ENCODE data around the gene LPIN1. TPM values are rescaled to one million over a fixed set of nuclear protein-coding genes. Genes with fewer than 3 reads are reported as not detected.
"Not testable (repeated sequence)": the region's sequence is repeated elsewhere in the genome, so short reads cannot be mapped to it uniquely, and the experiment has no call there.

LPIN1 gene
- polyA plus RNA-seq, 1 donor = 10.9 TPM

DNA sequence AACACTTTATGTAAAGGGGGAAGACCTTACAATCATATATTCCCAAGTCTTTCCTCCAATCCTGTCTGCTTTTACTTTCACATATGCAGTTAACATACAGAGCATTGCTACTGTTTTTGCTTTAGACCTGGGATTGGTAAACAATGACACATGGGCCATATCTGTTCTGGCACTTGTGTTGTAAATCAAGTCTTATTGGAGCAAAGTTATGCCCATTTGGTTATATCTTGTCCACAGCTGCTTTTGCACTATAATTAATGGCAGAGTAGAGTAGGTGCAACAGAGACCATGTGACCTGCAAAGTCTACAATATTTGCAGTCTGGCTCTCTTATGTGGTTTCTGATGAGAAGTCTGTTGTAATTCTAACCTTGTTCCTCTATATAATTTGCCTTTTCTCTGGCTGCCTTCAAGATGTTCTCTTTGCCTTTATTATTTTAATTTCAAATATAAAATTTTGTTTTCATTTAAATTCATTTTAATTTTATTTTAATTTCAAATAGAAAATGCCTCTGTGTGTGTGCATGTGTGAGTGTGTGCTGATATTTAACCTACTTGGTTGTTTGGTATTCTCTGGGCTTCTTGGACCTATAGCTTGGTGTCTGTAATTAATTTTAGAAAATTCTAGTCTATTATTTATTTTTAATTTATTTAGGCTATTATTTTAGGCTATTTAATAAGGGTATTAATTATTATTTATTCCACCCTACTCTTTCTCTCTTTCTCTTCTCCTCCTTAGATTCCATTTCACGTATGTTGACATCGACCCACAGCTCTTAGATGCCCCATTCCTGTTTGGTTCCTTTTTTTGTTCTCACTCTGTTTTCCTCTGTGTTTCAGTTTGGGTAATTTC is 16.8 kb upstream of the LPIN1 start:
- no peak overlapping the region for H3K27ac ChIP-seq (ENCODE audit: low read length)
- WGBS (ENCODE audit: insufficient coverage, low lambda C conversion rate) = 90% methylated on average over 2 of the region's 2 CpGs
- no peak for DNase-seq
- H3K4me3 ChIP-seq (ENCODE audit: low read length) = no peak overlapping the region
- peaks cover 18% of the 10 kb centered on the region for H3K27me3 ChIP-seq (ENCODE audit: control insufficient read depth, insufficient read depth, low read length)
- no peaks in the 10 kb centered on the region for H3K36me3 ChIP-seq (ENCODE audit: control insufficient read depth, insufficient read depth, low read length)
- no peaks in the 10 kb centered on the region for H3K9me3 ChIP-seq (ENCODE audit: control insufficient read depth, low read depth, low read length)
- no peaks in the 10 kb centered on the region for H3K4me1 ChIP-seq (ENCODE audit: control insufficient read depth, insufficient read depth, low read length)

DNA sequence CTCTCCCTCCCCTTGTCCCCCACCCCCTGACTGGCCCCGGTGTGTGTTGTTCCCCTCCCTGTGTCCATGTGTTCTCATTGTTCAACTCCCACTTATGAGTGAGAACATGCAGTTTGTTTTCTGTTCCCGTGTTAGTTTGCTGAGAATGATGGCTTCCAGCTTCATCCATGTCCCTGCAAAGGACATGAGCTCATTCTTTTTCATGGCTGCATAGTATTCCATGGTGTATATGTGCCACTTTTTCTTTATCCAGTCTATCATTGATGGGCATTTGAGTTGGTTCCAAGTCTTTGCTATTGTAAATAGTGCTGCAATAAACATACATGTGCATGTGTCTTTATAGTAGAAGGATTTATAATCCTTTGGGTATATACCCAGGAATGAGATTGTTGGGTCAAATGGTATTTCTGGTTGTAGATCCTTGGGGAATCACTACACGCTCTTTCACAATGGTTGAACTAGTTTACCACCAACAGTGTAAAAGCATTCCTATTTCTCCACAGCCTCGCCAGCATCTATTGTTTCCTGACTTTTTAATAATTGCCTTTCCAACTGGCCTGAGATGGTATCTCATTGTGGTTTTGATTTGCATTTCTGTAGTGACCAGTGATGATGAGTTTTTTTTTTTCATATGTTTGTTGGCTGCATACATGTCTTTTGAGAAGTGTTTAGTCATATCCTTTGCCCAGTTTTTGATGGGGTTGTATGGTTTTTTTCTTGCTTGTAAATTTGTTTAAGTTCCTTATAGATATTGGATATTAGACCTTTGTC is 15.0 kb upstream of the LPIN1 start:
- H3K4me1 ChIP-seq (ENCODE audit: control insufficient read depth, insufficient read depth, low read length); H3K27me3 ChIP-seq (ENCODE audit: control insufficient read depth, insufficient read depth, low read length); H3K27ac ChIP-seq (ENCODE audit: low read length); H3K9me3 ChIP-seq (ENCODE audit: control insufficient read depth, low read depth, low read length); DNase-seq; H3K4me3 ChIP-seq (ENCODE audit: low read length); H3K36me3 ChIP-seq (ENCODE audit: control insufficient read depth, insufficient read depth, low read length): not testable (repeated sequence)
- 100% methylated on average over 1 of the region's 4 CpGs for WGBS (ENCODE audit: insufficient coverage, low lambda C conversion rate)

DNA sequence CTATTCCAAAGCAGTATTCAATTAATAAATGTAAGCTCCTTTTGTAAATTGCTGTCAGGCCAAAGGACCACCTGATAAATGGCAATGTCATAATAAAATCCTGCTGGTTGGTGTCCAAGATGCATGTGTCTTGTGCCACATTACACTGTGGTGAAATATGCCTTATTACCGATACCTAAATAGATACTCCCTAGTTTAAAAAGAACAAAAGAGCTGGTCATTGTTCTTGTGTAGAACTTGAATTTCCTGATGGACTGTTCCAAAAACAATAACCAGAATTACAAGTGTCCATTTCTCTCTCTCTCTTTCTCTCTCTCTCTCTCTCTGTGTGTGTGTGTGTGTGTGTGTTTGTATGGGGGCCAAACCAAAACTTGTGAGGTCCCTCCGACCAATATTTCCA is 13.8 kb upstream of the LPIN1 start:
- Histone ChIP-seq H3K4me1 (ENCODE audit: control insufficient read depth, insufficient read depth, low read length) (peaks cover 7% of the 10 kb centered on the region), H3K27ac (ENCODE audit: low read length) (no peak overlapping the region), H3K36me3 (ENCODE audit: control insufficient read depth, insufficient read depth, low read length) (no peaks in the 10 kb centered on the region), H3K27me3 (ENCODE audit: control insufficient read depth, insufficient read depth, low read length) (peaks cover 6% of the 10 kb centered on the region), H3K9me3 (ENCODE audit: control insufficient read depth, low read depth, low read length) (no peaks in the 10 kb centered on the region), H3K4me3 (ENCODE audit: low read length) (no peak overlapping the region)
- WGBS (ENCODE audit: insufficient coverage, low lambda C conversion rate) = no CpG with 5 or more reads among the region's 2 CpGs
- no peak for DNase-seq

DNA sequence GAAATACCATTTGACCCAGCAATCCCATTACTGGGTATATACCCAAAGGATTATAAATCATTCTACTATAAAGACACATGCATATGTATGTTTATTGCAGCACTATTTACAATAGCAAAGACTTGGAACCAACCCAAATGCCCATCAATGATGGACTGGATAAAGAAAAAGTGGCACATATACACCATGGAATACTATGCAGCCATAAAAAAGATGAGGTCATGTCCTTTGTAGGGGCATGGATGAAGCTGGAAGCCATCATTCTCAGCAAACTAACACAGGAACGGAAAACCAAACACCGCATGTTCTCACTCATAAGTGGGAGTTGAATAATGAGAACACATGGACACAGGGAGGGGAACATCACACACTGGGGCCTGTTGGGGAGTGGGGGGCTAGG is 8.6 kb upstream of the LPIN1 start:
- H3K27me3 ChIP-seq (ENCODE audit: control insufficient read depth, insufficient read depth, low read length); H3K4me1 ChIP-seq (ENCODE audit: control insufficient read depth, insufficient read depth, low read length); H3K36me3 ChIP-seq (ENCODE audit: control insufficient read depth, insufficient read depth, low read length); H3K27ac ChIP-seq (ENCODE audit: low read length); H3K4me3 ChIP-seq (ENCODE audit: low read length); DNase-seq; H3K9me3 ChIP-seq (ENCODE audit: control insufficient read depth, low read depth, low read length): not testable (repeated sequence)
- WGBS (ENCODE audit: insufficient coverage, low lambda C conversion rate) = no CpG with 5 or more reads among the region's 2 CpGs

DNA sequence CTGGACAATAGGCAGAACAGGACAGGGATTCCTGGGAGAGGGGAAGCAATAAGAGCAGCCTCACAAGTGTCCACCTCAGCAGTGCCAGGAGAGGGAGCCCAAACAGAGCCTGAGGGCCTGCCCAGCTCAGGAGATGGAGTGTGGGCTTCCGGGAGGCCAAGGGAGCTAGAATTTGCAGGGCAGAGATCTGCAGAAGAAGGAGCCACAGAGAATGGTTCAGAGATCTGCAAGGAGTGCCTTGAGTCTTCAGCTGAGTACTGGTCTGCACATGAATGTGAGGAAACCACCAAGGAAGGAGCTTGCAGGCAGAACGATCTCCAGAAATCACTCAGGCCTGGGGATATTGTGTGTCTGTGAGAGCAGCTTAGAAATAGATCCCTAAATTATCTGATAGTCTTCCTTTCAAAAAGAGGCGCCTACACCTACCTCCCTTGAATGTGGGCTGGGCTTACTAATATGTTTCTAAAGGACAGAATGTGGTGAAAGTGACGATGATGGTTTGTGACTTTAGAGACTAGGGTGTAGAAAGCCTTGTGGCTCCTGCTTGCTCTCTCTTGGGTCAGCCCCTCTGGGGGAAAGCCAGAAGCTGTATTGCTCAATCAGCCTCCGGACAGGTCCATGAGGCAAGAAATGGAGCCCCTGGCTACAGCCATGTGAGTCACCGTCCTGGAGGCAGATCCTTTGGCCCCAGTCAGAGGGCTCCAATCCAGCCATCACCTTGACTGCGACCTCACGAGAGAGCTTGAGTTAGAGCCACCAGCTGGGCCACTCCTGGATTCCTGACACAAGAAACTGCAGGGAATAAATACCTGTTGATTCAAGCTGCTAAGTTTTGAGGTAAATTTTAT is 7.6 kb upstream of the LPIN1 start:
- no peak overlapping the region for H3K27ac ChIP-seq (ENCODE audit: low read length)
- DNase-seq = no peak
- H3K27me3 ChIP-seq (ENCODE audit: control insufficient read depth, insufficient read depth, low read length) = no peaks in the 10 kb centered on the region
- no peak overlapping the region for H3K4me3 ChIP-seq (ENCODE audit: low read length)
- H3K9me3 ChIP-seq (ENCODE audit: control insufficient read depth, low read depth, low read length) = no peaks in the 10 kb centered on the region
- H3K4me1 ChIP-seq (ENCODE audit: control insufficient read depth, insufficient read depth, low read length) = peaks cover 15% of the 10 kb centered on the region
- H3K36me3 ChIP-seq (ENCODE audit: control insufficient read depth, insufficient read depth, low read length) = no peaks in the 10 kb centered on the region
- no CpG with 5 or more reads among the region's 8 CpGs for WGBS (ENCODE audit: insufficient coverage, low lambda C conversion rate)

DNA sequence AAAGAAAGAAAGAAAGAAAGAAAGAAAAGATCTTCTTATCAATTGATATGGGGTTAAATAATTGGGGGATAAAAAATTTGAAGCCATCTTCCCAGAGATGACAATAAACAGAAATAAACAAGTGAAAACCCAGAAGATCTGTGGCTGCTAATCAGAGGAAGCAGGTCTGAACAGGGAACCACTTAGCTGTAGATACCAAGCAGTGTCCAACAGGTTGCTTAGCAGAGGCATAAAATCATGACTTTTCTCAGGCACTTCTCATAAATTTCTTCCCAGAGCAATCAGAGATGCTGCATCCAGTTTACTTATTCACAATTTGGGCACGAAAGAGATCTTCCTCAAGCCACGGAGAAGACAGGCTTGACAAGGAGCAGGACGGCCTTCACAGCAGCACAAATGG is 5.7 kb upstream of the LPIN1 start:
- no peaks in the 10 kb centered on the region for H3K9me3 ChIP-seq (ENCODE audit: control insufficient read depth, low read depth, low read length)
- WGBS (ENCODE audit: insufficient coverage, low lambda C conversion rate) = no CpG with 5 or more reads among the region's 3 CpGs
- DNase-seq = no peak
- H3K4me1 ChIP-seq (ENCODE audit: control insufficient read depth, insufficient read depth, low read length) = peaks cover 22% of the 10 kb centered on the region
- no peak overlapping the region for H3K27ac ChIP-seq (ENCODE audit: low read length)
- no peaks in the 10 kb centered on the region for H3K27me3 ChIP-seq (ENCODE audit: control insufficient read depth, insufficient read depth, low read length)
- no peak overlapping the region for H3K4me3 ChIP-seq (ENCODE audit: low read length)
- H3K36me3 ChIP-seq (ENCODE audit: control insufficient read depth, insufficient read depth, low read length) = no peaks in the 10 kb centered on the region

DNA sequence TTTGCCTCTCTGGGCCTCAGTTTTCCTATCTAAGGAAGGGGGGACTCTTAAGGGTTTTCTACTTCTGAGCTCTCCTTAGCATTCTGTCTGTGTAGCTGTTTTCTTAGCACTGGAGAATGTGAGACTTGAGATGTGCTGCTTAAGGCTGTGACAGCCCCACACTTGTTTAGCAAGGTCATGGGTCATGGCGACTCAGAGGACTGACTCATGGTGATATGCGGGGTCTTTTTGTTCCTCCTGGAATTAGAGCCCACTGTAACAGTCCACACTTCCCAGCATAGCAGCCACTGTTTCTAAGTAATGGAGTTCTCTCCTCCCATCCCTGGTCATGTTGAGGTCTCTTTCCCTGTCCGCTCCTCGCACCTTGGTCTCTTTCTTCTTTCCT is 4.1 kb upstream of the LPIN1 start:
- H3K27ac ChIP-seq (ENCODE audit: low read length) = no peak overlapping the region
- DNase-seq = no peak
- no CpG with 5 or more reads among the region's 4 CpGs for WGBS (ENCODE audit: insufficient coverage, low lambda C conversion rate)
- H3K9me3 ChIP-seq (ENCODE audit: control insufficient read depth, low read depth, low read length) = no peaks in the 10 kb centered on the region
- peaks cover 26% of the 10 kb centered on the region for H3K4me1 ChIP-seq (ENCODE audit: control insufficient read depth, insufficient read depth, low read length)
- H3K36me3 ChIP-seq (ENCODE audit: control insufficient read depth, insufficient read depth, low read length) = no peaks in the 10 kb centered on the region
- H3K4me3 ChIP-seq (ENCODE audit: low read length) = no peak overlapping the region
- H3K27me3 ChIP-seq (ENCODE audit: control insufficient read depth, insufficient read depth, low read length) = no peaks in the 10 kb centered on the region

DNA sequence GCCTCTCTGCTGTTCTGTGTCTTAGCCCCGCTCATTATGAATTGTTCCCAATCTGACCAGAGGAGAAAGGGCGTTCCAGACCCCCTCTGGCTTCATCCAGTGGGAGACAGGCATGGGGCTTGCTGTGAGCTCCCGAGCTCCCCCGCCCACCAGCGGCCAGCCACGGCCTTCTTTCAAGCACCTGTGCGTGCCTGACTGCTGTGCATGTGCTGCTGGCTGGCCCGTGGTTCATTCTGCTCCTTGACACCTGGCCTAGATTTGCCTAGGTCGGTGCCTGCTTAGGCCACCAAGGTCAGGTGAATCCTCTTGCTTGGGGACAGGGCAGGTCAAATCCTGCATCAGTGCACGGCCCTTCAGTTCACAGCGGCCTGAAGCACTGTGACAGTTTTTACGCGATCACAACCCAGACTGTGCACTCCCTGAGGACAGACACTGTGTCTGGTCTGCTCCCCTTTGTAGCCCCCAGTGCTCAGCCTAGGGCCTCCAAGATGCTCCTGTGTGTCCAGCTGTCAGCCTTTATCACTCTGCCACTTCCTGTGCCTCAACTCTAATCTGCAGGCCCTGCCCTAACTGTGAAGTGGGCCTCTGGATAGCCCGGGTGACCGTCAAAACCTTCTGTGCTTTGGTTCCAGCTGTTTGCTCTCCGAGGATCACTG is 3.6 kb upstream of the LPIN1 start:
- Histone ChIP-seq H3K27me3 (ENCODE audit: control insufficient read depth, insufficient read depth, low read length) (no peaks in the 10 kb centered on the region), H3K27ac (ENCODE audit: low read length) (no peak overlapping the region), H3K4me3 (ENCODE audit: low read length) (no peak overlapping the region), H3K9me3 (ENCODE audit: control insufficient read depth, low read depth, low read length) (no peaks in the 10 kb centered on the region), H3K36me3 (ENCODE audit: control insufficient read depth, insufficient read depth, low read length) (no peaks in the 10 kb centered on the region), H3K4me1 (ENCODE audit: control insufficient read depth, insufficient read depth, low read length) (peaks cover 31% of the 10 kb centered on the region)
- DNase-seq = no peak
- WGBS (ENCODE audit: insufficient coverage, low lambda C conversion rate) = no CpG with 5 or more reads among the region's 16 CpGs

DNA sequence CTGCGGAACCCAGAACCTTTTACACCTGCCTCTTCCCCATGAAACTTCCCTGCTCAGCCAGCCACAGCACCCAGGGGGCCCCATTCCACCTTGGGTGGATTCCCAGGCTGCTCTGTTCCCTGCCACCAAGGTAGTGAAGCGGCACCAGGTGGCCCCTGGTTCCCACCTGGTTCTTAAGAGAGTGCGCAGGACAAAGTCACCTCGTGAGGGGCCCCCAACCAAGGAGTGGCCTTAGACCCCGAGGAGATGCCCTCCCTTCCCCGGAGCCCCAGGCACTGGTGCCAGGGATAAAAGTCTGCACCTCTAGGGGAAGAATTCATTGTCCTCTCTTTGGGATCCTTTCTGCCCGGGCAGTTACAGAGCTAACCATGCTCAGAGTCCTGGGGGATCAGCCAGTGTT is 3.1 kb upstream of the LPIN1 start:
- no CpG with 5 or more reads among the region's 7 CpGs for WGBS (ENCODE audit: insufficient coverage, low lambda C conversion rate)
- Histone ChIP-seq H3K9me3 (ENCODE audit: control insufficient read depth, low read depth, low read length) (no peaks in the 10 kb centered on the region), H3K4me3 (ENCODE audit: low read length) (no peak overlapping the region), H3K36me3 (ENCODE audit: control insufficient read depth, insufficient read depth, low read length) (no peaks in the 10 kb centered on the region), H3K27me3 (ENCODE audit: control insufficient read depth, insufficient read depth, low read length) (no peaks in the 10 kb centered on the region), H3K27ac (ENCODE audit: low read length) (no peak overlapping the region), H3K4me1 (ENCODE audit: control insufficient read depth, insufficient read depth, low read length) (peaks cover 32% of the 10 kb centered on the region)
- DNase-seq = peak in 1 of 2 donors; percentile 37
